Prostate gland (tissue), 2 donors: ENCODE measurements around the gene PFN3. TPM values are rescaled to one million over a fixed set of nuclear protein-coding genes. Genes with fewer than 3 reads are reported as not detected.

Experiments used
- DNase-seq: peaks from one replicate; pipeline ENCODE4 v3.0.0-alpha.2; 2019; ENCODE audit warnings: low spot score
- H3K27ac ChIP-seq, 2 donors: fragments of 200-600 bp; sonication (generic); 2 replicates each; pipeline ENCODE4 v1.5.1; 2017 to 2019
- H3K27me3 ChIP-seq: fragments of 200-600 bp; sonication (generic); replicated peaks from 2 replicates; pipeline ENCODE4 v1.5.1; 2019; ENCODE audit not compliant: insufficient read depth
- H3K36me3 ChIP-seq, 2 donors: fragments of 200-600 bp; sonication (generic); 1 replicate in 1 of 2; 2 replicates in 1 of 2; pipeline versions ENCODE4 v1.5.1 to v1.8.1; 2017 to 2019
- H3K4me1 ChIP-seq: fragments of 200-600 bp; sonication (generic); replicated peaks from 2 replicates; pipeline ENCODE4 v1.5.1; 2019
- H3K4me3 ChIP-seq, 2 donors: fragments of 200-600 bp; sonication (generic); 2 replicates each; pipeline ENCODE4 v1.5.1; 2017 to 2019
- H3K9me3 ChIP-seq: fragments of 200-600 bp; sonication (generic); 2 replicates; pipeline ENCODE4 v1.5.1; 2017
- CTCF ChIP-seq, 4 experiments: fragments of 200-600 bp in 2 of 4; fragments of 450-650 bp in 2 of 4; sonication (generic) in 2 of 4; IDR thresholded peaks; 1 replicate in 3 of 4; 2 replicates in 1 of 4; pipeline ENCODE4 v1.5.1; 2016 to 2019; ENCODE audit warnings: antibody characterized with exemption in 4 of 4, mild to moderate bottlenecking in 2 of 4, moderate library complexity in 2 of 4
- POLR2A ChIP-seq: fragments of 450-650 bp; IDR thresholded peaks from one replicate; pipeline ENCODE4 v1.6.1; 2016; ENCODE audit warnings: antibody characterized with exemption, mild to moderate bottlenecking
- POLR2AphosphoS5 ChIP-seq: sonication (generic); formaldehyde crosslinking; IDR thresholded peaks from one replicate; pipeline ENCODE4 v1.6.1; 2017; ENCODE audit warnings: antibody characterized with exemption
- WGBS: methylation state at CpG from one replicate; pipeline ENCODE4 v1.1.5; 2018; 5-methylcytosine and 5-hydroxymethylcytosine counted together
- intact Hi-C: fragments of 100-400 bp; cut with DNase I; formaldehyde crosslinking; loops from one replicate; pipeline ENCODE4 v1.14.2; 2022
- total RNA-seq, 2 donors: library from RNA; depleted of rRNA; stranded (reverse); fragments of >200 nt; gene quantifications; one replicate each; pipeline ENCODE4 v1.1.0, GENCODE V29; 2016

The PFN3 gene
- total RNA-seq, 2 donors from 2014 or later = not detected

- H3K4me3 ChIP-seq = no peak overlapping the region
- no peak for DNase-seq
- no peaks in the 10 kb centered on the region for H3K9me3 ChIP-seq
- intact Hi-C loops = loop anchor here (5.0 kb wide), 1 partner anchor 43 kb away; the partner anchor contains the start of gene MXD3
- H3K36me3 ChIP-seq = no peaks in the 10 kb centered on the region
- no peak overlapping the region for H3K27ac ChIP-seq
- WGBS = 67% methylated on average over 1 of the region's 1 CpG
- no peaks in the 10 kb centered on the region for H3K27me3 ChIP-seq
- peaks cover 4% of the 10 kb centered on the region for H3K4me1 ChIP-seq
- TF ChIP-seq CTCF (IDR thresholded peaks at IDR 0.05) = no peak
- TF ChIP-seq POLR2A = no peak
- TF ChIP-seq POLR2AphosphoS5 = no peak
Measured at GRCh38 chr5:177355162-177355867, 45.1 kb downstream of the PFN3 start.

GRCh38 chr5:177354711-177355110, 45.8 kb downstream of the PFN3 start:
- no peaks in the 10 kb centered on the region for H3K27me3 ChIP-seq
- no peaks in the 10 kb centered on the region for H3K9me3 ChIP-seq
- DNase-seq = no peak
- H3K36me3 ChIP-seq = no peaks in the 10 kb centered on the region
- intact Hi-C loops = loop anchor here (5.0 kb wide), 1 partner anchor 42 kb away; the partner anchor contains the start of gene MXD3
- no peak overlapping the region for H3K4me3 ChIP-seq
- H3K27ac ChIP-seq = no peak overlapping the region
- TF ChIP-seq POLR2A (no peak), CTCF (IDR thresholded peaks at IDR 0.05) (no peak), POLR2AphosphoS5 (no peak)
- WGBS = 68% methylated on average over 3 of the region's 3 CpGs
- peaks cover 9% of the 10 kb centered on the region for H3K4me1 ChIP-seq

- no peak overlapping the region for H3K27ac ChIP-seq
- H3K27me3 ChIP-seq = no peaks in the 10 kb centered on the region
- H3K4me1 ChIP-seq = peaks cover 12% of the 10 kb centered on the region
- WGBS = 92% methylated on average over 3 of the region's 3 CpGs
- intact Hi-C loops = no loop called here
- TF ChIP-seq POLR2A (no peak), CTCF (IDR thresholded peaks at IDR 0.05) (no peak), POLR2AphosphoS5 (no peak)
- H3K36me3 ChIP-seq = no peaks in the 10 kb centered on the region
- no peaks in the 10 kb centered on the region for H3K9me3 ChIP-seq
- no peak overlapping the region for H3K4me3 ChIP-seq
- no peak for DNase-seq
Measured at GRCh38 chr5:177354256-177354655, 46.2 kb downstream of the PFN3 start.

- no peaks in the 10 kb centered on the region for H3K9me3 ChIP-seq
Measured at GRCh38 chr5:177353093-177353492, 47.4 kb downstream of the PFN3 start.

More at GRCh38 chr5:177353093-177353492, 47.4 kb downstream of the PFN3 start:
- intact Hi-C loops = no loop called here
- Histone ChIP-seq H3K36me3 (no peaks in the 10 kb centered on the region), H3K4me1 (peaks cover 16% of the 10 kb centered on the region), H3K4me3 (no peak overlapping the region), H3K27me3 (no peaks in the 10 kb centered on the region), H3K27ac (no peak overlapping the region)
- 71% methylated on average over 5 of the region's 5 CpGs for WGBS
- no peak for TF ChIP-seq POLR2AphosphoS5
- no peak for TF ChIP-seq POLR2A
- TF ChIP-seq CTCF (IDR thresholded peaks at IDR 0.05) = no peak
- no peak for DNase-seq
